H54 (cell line): ENCODE results near the gene CAMKMT.

Experiments
- DNase-seq: peaks from one replicate; pipeline ENCODE4 v3.0.0; 2011; ENCODE audit warnings: low spot score, mixed read lengths; ENCODE audit not compliant: insufficient read length
- FAIRE-seq: peaks from 3 replicates; lab custom pipeline; 2011; peaks lifted over from hg19 to GRCh38; lab: Jason Lieb, UNC
- POLR2A ChIP-seq: IDR thresholded peaks from 2 replicates; pipeline ENCODE4 v1.6.1; 2011; ENCODE audit warnings: low read depth, mild to moderate bottlenecking, low read length

Gene CAMKMT

GRCh38 chr2:44448860-44449527 lies 87.2 kb downstream of the CAMKMT start:
- TF ChIP-seq POLR2A: no peak
- FAIRE-seq: no peak
- no peak for DNase-seq

GRCh38 chr2:44450082-44450481 lies 88.3 kb downstream of the CAMKMT start:
- TF ChIP-seq POLR2A: no peak
- DNase-seq (no peak), FAIRE-seq (peak; percentile 80)

GRCh38 chr2:44450806-44451205 lies 89.1 kb downstream of the CAMKMT start:
- TF ChIP-seq POLR2A: no peak
- FAIRE-seq: no peak
- no peak for DNase-seq

- FAIRE-seq: no peak
- no peak for TF ChIP-seq POLR2A
- no peak for DNase-seq
These were observed 90.4 kb downstream of the CAMKMT start for GRCh38 chr2:44452069-44452583.

- peak; percentile 6 for FAIRE-seq
- no peak for TF ChIP-seq POLR2A
- DNase-seq: no peak
These were observed 91.5 kb downstream of the CAMKMT start for GRCh38 chr2:44453259-44453658.

- no peak for DNase-seq
- FAIRE-seq: no peak
- TF ChIP-seq POLR2A: no peak
These were observed 94.1 kb downstream of the CAMKMT start for GRCh38 chr2:44455877-44456276.

- TF ChIP-seq POLR2A: no peak
- DNase-seq (no peak), FAIRE-seq (no peak)
These were observed 95.2 kb downstream of the CAMKMT start for GRCh38 chr2:44456946-44457345.

- no peak for FAIRE-seq
- TF ChIP-seq POLR2A: no peak
These were observed 98.0 kb downstream of the CAMKMT start for GRCh38 chr2:44459739-44460138.

GRCh38 chr2:44462934-44463849 lies 101.4 kb downstream of the CAMKMT start:
- FAIRE-seq (no peak), DNase-seq (no peak)
- TF ChIP-seq POLR2A: no peak

More at GRCh38 chr2:44459739-44460138, 98.0 kb downstream of the CAMKMT start:
- DNase-seq: no peak

GRCh38 chr2:44464437-44464836 lies 102.7 kb downstream of the CAMKMT start:
- TF ChIP-seq POLR2A: no peak
- no peak for FAIRE-seq
- DNase-seq: no peak

GRCh38 chr2:44470151-44470550 lies 108.4 kb downstream of the CAMKMT start:
- FAIRE-seq (no peak), DNase-seq (no peak)
- TF ChIP-seq POLR2A: no peak

GRCh38 chr2:44477657-44478414 lies 116.1 kb downstream of the CAMKMT start:
- FAIRE-seq: no peak
- no peak for DNase-seq
- TF ChIP-seq POLR2A: no peak

GRCh38 chr2:44479127-44479887 lies 117.6 kb downstream of the CAMKMT start:
- no peak for TF ChIP-seq POLR2A
- FAIRE-seq (peak; percentile 99), DNase-seq (peak; percentile 22)
